Measurements from ENCODE around the gene GIT2. TPM values are rescaled to one million over a fixed set of nuclear protein-coding genes. Genes with fewer than 3 reads are reported as not detected.

The GIT2 gene
- total and polyA plus RNA-seq, 10 of the 15 experiments (the other 5 are each of a cell fraction or from before 2014, with no cell fraction given) = 9.1 to 49.9 (median 43.9) TPM

GRCh38 chr12:109885616-109886015 lies 110.6 kb downstream of the GIT2 start:
- FAIRE-seq = no peak
- TF ChIP-seq ATF7 (IDR thresholded peaks at IDR 0.05; ENCODE audit: low read depth) (no peak), SIN3A (IDR thresholded peaks at IDR 0.05; ENCODE audit: low read depth, low read length) (no peak), CBFB (IDR thresholded peaks at IDR 0.05; ENCODE audit: low read depth) (no peak), ATF2 (IDR thresholded peaks at IDR 0.05; ENCODE audit: low read length) (no peak), HSF1 (IDR thresholded peaks at IDR 0.05; ENCODE audit: low read depth, low read length) (no peak), CREM (IDR thresholded peaks at IDR 0.05; ENCODE audit: low read depth) (no peak), EGR1 (IDR thresholded peaks at IDR 0.05; ENCODE audit: borderline replicate concordance in 1 of 2, low read depth in 2 of 2, low read length in 2 of 2) (no peak), SREBF2 (IDR thresholded peaks at IDR 0.05; ENCODE audit: low read length) (no peak), MTA3 (IDR thresholded peaks at IDR 0.05; ENCODE audit: borderline replicate concordance, low read length) (no peak), PBX3 (IDR thresholded peaks at IDR 0.05; ENCODE audit: insufficient replicate concordance, low read depth, low read length) (no peak), PAX5 (IDR thresholded peaks at IDR 0.05; ENCODE audit: borderline replicate concordance, low read depth, low read length) (no peak), ZNF687 (IDR thresholded peaks at IDR 0.05) (no peak), KAT2A (conservative IDR thresholded peaks at IDR 0.05; ENCODE audit: control insufficient read depth, low read depth, low read length) (no peak)
- POLR2A ChIA-PET = interaction anchor here (0.6 kb wide), 1 partner anchor 114 kb away, joined by 5 read pairs; the partner anchor contains the start of gene ANKRD13A
- RAD21 ChIA-PET (ENCODE audit: unreplicated experiment) = interaction anchor here (1.1 kb wide), 1 partner anchor 32 kb away, joined by 3 read pairs; no protein-coding TSS in a partner anchor
- DNase-seq (ENCODE audit: low read depth, low spot score) = no peak
- no peaks in the 10 kb centered on the region for H3K9me3 ChIP-seq (replicated peaks; ENCODE audit: control insufficient read depth, insufficient read depth, low read length)
- no peak for ATAC-seq
- no peaks in the 10 kb centered on the region for H4K20me1 ChIP-seq (ENCODE audit: control insufficient read depth, insufficient read depth)
- no peak overlapping the region for H3K4me2 ChIP-seq (ENCODE audit: control insufficient read depth, insufficient read depth)
- H3K36me3 ChIP-seq (ENCODE audit: control insufficient read depth in 2 of 2, insufficient read depth in 2 of 2, low read length in 1 of 2) = no peaks in the 10 kb centered on the region
- no peaks in the 10 kb centered on the region for H3K79me2 ChIP-seq (ENCODE audit: control insufficient read depth, insufficient read depth, low read length)
- in situ Hi-C loops (cut with MboI) = no loop called here
- no peak overlapping the region for H3K27ac ChIP-seq (ENCODE audit: control insufficient read depth, insufficient read depth)
- BruUV-seq (replicated peaks) = no TSS peak
- SMC1A ChIA-PET (ENCODE audit: uncharacterized antibody, unreplicated experiment) = interaction anchor here (1.0 to 2.1 kb wide), 2 partner anchors 32 to 146 kb away, joined by 3 to 7 read pairs; no protein-coding TSS in a partner anchor
- no peaks in the 10 kb centered on the region for H3K27me3 ChIP-seq (replicated peaks in 1 of 2; ENCODE audit: control insufficient read depth in 2 of 2, insufficient read depth in 2 of 2, low read length in 1 of 2)
- H3K9ac ChIP-seq (ENCODE audit: control insufficient read depth, insufficient read depth, low read length) = no peak overlapping the region
- CTCF ChIA-PET = interaction anchor here (0.6 to 1.4 kb wide), 3 partner anchors 9 to 40 kb away, joined by 3 to 5 read pairs (median 3); no protein-coding TSS in a partner anchor
- H2AFZ ChIP-seq (ENCODE audit: control insufficient read depth, low read depth, low read length) = no peak overlapping the region
- WGBS (ENCODE audit: insufficient coverage, insufficient replicate concordance, low lambda C conversion rate, missing lambda C conversion rate) = 92% methylated on average over 9 of the region's 10 CpGs
- intact Hi-C loops (cut with micrococcal nuclease; ENCODE audit: unreplicated experiment) = no loop called here
- H3K4me3 ChIP-seq = no peak overlapping the region
- peaks cover 27% of the 10 kb centered on the region for H3K4me1 ChIP-seq (ENCODE audit: control insufficient read depth, insufficient read depth, low read length)
